Dermis blood vessel endothelial cell (primary cell): Measurements from ENCODE around the gene CHMP6. TPM values are rescaled to one million over a fixed set of nuclear protein-coding genes. Genes with fewer than 3 reads are reported as not detected.
A peak's percentile ranks its signal among the peaks of the same experiment; 100 is the strongest.

Experiments used
- DNase-seq: peaks from one replicate; pipeline ENCODE4 v3.0.0; 2010
- total RNA-seq: library from RNA; depleted of rRNA; stranded (reverse); fragments of >200 nt; gene quantifications from 2 replicates; pipeline ENCODE4 v1.2.3, GENCODE V29; 2014

Gene CHMP6
- total RNA-seq, 1 donor from 2014 or later = 19.2 TPM

DNA sequence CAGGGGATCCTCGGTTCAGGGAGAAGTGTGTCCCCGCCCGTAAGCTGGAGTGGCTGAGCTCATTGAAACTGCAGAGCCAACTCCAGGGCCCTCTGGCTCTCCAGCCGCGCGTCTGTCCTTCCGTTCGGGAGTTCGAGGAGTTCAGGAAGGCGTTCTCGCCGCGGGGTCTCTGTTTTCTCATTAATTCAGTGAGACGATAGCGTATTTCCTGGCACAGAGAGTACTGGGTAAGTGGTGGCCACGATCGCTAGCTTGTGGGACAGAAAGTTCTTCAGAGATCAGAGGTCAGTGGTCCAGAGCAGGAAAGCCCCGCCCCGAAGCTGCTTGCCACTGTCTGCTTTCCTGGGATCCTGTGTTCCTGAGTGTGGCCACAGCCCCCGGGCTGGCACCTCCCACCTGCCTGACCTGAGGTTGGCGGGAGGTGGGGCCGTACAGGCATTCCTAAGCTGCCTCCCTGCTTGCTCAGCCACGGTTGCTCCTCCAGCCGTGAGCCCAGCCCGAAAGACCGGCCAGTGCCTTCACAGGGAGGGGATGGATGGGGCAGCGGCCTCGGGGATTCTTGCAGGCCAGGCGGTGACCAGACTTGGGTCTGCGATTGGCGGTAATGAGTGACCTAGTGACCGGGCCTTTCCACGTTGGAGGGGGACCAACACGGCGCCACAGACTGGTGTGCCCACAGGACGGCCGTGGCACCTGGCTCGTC lies 52.2 kb downstream of the CHMP6 start:
- DNase-seq = peak; percentile 61

DNA sequence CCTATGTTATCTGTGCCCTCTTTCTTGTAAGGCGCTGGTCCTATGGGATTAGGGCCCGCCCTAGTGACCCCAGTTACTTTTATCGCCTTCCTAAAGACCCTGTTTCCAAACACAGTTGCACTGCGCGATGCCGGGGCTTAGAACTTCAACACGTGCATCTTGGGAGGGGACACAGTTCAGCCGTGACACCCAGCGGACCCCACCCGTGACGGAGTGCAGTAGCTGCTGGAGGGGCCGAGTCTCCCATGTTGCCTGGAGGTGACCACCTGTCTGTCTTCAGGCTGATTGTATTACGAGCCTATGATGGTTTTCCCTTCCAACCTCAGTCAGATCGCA lies 52.8 kb downstream of the CHMP6 start:
- no peak for DNase-seq

DNA sequence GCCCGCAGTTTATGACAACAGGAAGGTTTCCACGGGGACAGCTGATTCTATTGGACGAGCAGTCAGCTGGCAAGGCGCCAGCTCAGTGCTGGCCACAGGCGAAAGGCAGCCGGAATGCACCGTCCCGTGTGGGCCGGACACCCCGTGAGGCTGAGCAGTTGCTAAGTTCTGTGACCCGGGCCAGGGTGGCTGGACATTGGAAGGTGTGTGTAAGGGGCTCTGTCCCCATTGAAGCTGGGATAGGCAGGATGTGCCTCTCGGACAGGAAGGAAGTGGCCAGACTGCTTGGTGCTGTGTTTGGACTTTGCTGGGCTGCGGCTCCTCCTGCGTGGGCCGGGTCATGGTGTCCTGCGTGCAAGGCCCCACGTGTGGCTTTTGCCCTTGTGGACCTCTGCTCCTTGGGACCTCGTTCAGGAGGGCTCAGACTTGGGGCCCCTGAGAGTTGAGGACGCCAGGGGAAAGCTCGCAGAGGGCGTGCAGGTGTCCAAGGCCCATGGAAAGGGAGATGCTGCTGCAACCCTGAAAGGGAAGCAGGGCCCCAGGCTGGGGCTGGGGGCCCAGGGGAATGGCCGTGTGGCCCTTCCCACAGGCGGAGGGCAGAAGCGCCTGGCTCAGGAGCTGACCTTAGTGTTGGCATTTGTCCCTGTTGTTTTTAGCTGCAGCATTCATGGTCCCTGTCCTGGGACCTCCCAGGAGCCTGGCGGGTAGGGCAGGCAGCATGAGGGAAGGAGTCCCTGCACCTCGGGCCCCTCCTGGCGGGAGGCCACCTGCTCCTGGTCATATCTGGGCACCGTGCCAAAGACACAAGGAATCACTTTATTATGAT lies 53.3 kb downstream of the CHMP6 start:
- peak; percentile 96 for DNase-seq

DNA sequence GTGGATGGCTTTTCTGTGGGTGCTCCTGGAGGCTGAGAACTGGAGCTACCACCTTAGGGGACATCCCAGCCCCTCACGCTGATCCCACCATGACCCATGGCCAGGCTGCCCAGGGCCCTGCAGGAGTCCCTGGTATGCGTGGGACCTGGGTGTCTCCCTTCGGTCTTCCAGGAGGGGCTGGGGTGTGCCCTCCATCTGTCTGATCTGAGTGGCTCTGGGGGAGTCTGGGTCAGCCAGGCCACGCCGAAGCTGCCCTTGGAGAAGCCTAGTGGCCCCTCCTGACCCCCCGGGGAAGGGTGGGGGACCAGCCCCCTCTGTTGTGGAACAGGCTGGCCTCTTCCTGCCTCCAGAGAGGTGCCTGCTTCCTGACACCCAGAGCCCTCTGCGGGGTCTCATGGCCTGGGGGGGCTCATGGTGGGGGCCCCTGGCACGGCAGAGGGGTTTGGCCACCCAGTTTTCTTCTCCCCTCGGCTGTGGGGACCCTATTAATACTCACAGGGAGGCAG lies 54.0 kb downstream of the CHMP6 start:
- DNase-seq = no peak

DNA sequence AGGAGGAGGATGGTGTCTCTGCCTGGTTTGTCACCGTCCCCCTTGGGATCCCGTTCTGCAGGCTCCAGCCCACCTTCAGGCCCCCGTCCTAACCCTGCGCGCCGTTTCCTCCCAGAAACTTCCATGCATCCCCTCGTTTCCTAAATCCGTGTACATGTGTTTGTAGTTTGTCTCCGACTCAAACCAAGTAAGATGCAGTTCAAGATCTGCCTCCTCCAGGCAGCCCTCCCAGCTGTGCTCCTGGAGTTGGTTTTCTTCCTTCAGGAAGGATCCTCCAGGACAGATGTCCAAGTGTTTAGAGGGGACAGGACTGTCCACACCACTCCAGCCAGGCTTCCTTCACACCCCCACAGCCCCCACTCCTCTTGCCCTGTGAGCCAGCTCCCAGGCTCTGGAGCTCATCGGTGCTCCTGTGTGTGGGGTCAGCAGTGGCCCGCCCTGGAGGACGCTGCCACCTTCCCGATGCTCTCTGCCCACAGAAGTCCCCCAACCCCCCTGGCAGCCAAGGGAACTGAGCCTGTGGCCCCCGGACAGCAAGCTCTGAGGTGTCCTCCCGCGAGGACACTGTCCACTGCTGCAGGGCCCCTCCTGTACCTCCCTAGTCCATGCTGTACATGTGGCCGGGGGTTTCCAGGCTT lies 54.6 kb downstream of the CHMP6 start:
- no peak for DNase-seq

DNA sequence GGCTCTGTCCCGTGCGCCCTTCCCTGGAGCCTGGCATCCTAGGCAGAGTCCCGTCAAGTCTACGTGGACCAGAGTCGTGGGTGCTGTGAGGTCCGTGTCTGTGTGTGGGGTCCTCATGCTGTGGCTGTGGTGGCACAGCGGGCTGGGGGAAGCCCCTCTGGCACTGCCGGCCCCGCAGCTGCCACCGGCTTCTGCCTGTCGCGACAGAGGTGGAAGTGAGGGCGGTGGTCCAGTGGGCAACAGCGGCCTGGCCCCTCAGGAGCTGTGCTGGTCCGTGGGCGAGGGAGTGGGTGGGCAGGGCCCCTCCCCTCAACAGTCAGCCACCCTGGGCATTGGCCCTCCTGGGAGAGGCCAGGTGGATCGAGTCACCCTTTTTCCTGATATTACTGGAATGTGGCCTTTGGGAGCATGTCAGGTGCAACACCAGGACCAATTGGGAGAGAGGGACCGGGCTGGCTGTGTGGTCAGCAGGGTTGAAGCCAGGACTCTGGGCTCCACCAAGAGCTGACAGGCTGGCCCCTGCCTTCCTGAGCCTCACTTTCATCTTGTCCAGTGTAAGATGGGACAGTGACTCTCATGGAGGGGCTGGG lies 55.2 kb downstream of the CHMP6 start:
- no peak for DNase-seq

DNA sequence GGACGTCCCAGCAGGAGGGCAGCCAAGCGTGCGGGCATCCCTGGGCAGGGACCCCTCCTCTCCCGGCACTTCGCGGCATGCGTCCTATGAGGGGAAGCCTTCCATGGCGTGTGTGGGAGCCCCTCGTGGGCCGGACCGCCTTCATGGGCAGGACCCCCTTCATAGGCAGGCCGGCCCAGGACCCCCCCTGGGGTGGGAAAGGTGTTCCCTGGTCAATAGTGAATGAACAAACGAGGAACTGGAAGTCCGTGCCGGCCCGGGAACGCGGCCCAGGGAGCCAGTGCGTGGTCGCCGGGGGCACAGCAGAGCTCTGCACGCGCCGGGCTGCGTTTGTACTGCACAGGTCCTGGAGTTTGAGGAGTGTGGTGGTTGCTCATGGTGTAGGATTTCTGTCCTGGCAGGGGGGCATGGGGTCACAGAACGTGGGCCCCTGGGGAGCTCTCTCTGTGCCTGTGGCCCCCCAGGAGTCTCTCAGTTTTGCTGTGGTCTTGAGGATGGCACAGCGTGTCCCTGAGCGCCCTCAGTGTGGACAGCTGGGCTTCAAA lies 57.3 kb downstream of the CHMP6 start:
- no peak for DNase-seq

DNA sequence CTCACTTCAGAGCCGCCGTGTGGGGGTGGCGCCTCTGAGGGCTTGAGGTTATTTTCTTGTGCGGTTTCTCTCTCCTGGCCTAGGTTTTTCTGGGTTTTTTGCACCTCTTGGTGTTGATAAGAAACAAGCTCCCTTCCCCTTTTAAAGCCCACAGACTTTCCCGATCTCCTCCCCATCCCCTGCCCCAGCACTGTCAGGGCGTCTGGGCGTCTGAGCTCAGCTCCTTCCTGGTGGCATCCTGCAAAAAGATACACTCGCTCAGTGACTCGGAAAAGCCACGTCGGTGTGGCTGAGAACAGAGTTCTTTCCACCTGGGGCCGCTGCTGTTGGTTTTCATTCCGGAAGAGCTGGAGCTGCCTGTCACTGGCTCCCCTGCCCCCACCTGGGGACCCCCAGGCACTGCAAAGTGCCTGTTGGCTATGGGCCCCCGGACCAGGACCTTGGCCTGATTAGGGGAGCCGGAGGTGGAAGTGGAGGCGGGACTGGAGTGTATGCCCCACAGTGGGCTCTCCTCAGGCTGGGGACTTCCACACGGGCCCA lies 57.8 kb downstream of the CHMP6 start:
- no peak for DNase-seq

Other genes with a start within 250 kb of the CHMP6 start
- gene BAIAP2, start 43.3 kb downstream of the CHMP6 start, total RNA-seq = 27.7 and 53.9 TPM in 2 replicates
- gene PVALEF, start 173.7 kb downstream of the CHMP6 start, total RNA-seq = not detected in 2 replicates
- gene AATK, start 174.4 kb downstream of the CHMP6 start, total RNA-seq = 4.0 and 4.1 TPM in 2 replicates
- gene CEP131, start 231.1 kb downstream of the CHMP6 start, total RNA-seq = 11.3 and 12.3 TPM in 2 replicates
- 12.1 and 24.5 TPM in 2 replicates for gene TEPSIN, start 247.2 kb downstream of the CHMP6 start, total RNA-seq
- 18.4 and 26.9 TPM in 2 replicates for gene NDUFAF8, start 247.5 kb downstream of the CHMP6 start, total RNA-seq